Measurements from ENCODE around the gene AP5M1. TPM values are rescaled to one million over a fixed set of nuclear protein-coding genes. Genes with fewer than 3 reads are reported as not detected.

AP5M1 gene
- total and polyA plus RNA-seq, 2 donors: 16.7 to 30.9 TPM

Other genes starting within 250 kb of the AP5M1 start
- gene EXOC5, start 66 bp upstream of the AP5M1 start, total RNA-seq: 94.6 TPM
- 26.3 TPM for gene EXOC5, start 66 bp upstream of the AP5M1 start, polyA plus RNA-seq
- gene NAA30, start 121.6 kb downstream of the AP5M1 start, total RNA-seq: 40.9 TPM
- gene NAA30, start 121.6 kb downstream of the AP5M1 start, polyA plus RNA-seq: 10.3 TPM
- 2.0 TPM for gene CCDC198, start 224.9 kb downstream of the AP5M1 start, total RNA-seq
- 0.05 TPM for gene CCDC198, start 224.9 kb downstream of the AP5M1 start, polyA plus RNA-seq